Activated CD8-positive, alpha-beta T cell treated with anti-CD3 and anti-CD28 coated beads, Interleukin-2, amount 10 ng/mL, durations not matched to agents 7 days and 5 days (primary cell): ENCODE data around the gene PAXIP1. TPM values are rescaled to one million over a fixed set of nuclear protein-coding genes. Genes with fewer than 3 reads are reported as not detected.

Experiments used
- ATAC-seq: fragments of 150-1000 bp; cut with Tn5 transposase; one replicate; pipeline ENCODE4 v1.10.0; 2021; ENCODE audit warnings: moderate library complexity
- CTCF ChIA-PET: fragments of 350-600 bp; sonication (Branson Sonifier 250); formaldehyde crosslinking; loops from one replicate; lab custom pipeline; 2021; ENCODE audit warnings: antibody characterized with exemption; lab: Charles Lee
- POLR2A ChIA-PET: fragments of 350-600 bp; sonication (Branson Sonifier 250); formaldehyde crosslinking; loops from one replicate; lab custom pipeline; 2021; ENCODE audit warnings: antibody characterized with exemption; lab: Charles Lee
- DNase-seq: peaks from one replicate; pipeline ENCODE4 v3.0.0-alpha.2; 2020
- H3K27ac Mint-ChIP-seq: one replicate; pipeline ENCODE4 v1.8.0; 2021; ENCODE audit warnings: mild to moderate bottlenecking, mixed read lengths
- H3K27me3 Mint-ChIP-seq: one replicate; pipeline ENCODE4 v1.8.0; 2021; ENCODE audit warnings: low read depth, mixed read lengths
- H3K36me3 Mint-ChIP-seq: one replicate; pipeline ENCODE4 v1.8.0; 2021; ENCODE audit warnings: low read depth, mixed read lengths
- H3K4me1 Mint-ChIP-seq: one replicate; pipeline ENCODE4 v1.8.0; 2021; ENCODE audit warnings: low read depth, mixed read lengths
- H3K4me3 Mint-ChIP-seq: one replicate; pipeline ENCODE4 v1.8.0; 2021; ENCODE audit warnings: mild to moderate bottlenecking, mixed read lengths
- H3K9me3 Mint-ChIP-seq: one replicate; pipeline ENCODE4 v1.8.0; 2022; ENCODE audit warnings: mixed read lengths; ENCODE audit not compliant: insufficient read depth
- total RNA-seq, 2 experiments: library from RNA; stranded (reverse); gene quantifications; one replicate each; pipeline ENCODE4 v1.2.3, GENCODE V29; 2021

The PAXIP1 gene
- total RNA-seq, 2 experiments from 2014 or later = 33.2 to 34.5 TPM

DNA sequence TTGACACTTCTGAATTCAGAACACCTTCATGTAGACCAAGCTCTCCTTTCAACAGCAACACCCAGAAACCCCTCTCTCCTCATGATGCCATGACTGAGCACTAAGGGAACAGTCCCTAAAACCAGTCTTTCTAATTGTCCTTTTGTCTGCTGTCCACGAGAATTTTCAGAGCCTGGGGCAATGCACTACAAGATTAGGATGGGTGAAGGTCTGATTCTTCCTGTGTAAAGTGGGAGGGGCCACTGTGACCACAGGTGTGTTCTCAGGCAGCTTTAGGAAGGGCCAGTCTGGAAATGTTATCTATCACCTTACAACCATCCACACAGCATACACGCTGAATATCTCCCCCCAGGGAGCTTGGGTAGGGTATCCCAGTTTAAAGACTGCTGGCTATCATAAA lies 7.9 kb downstream of the PAXIP1 start:
- H3K36me3 Mint-ChIP-seq = peaks cover 55% of the 10 kb centered on the region
- DNase-seq (no peak), ATAC-seq (no peak)
- ChIA-PET CTCF (interaction anchor here (1.3 to 1.4 kb wide), 2 partner anchors 8 to 42 kb away, joined by 3 to 4 read pairs; partner anchors contain the start of gene PAXIP1), POLR2A (no interaction called here)
- no peak overlapping the region for H3K4me3 Mint-ChIP-seq
- H3K9me3 Mint-ChIP-seq = no peaks in the 10 kb centered on the region
- H3K4me1 Mint-ChIP-seq = peaks cover 8% of the 10 kb centered on the region
- H3K27ac Mint-ChIP-seq = no peak overlapping the region
- H3K27me3 Mint-ChIP-seq = no peaks in the 10 kb centered on the region

DNA sequence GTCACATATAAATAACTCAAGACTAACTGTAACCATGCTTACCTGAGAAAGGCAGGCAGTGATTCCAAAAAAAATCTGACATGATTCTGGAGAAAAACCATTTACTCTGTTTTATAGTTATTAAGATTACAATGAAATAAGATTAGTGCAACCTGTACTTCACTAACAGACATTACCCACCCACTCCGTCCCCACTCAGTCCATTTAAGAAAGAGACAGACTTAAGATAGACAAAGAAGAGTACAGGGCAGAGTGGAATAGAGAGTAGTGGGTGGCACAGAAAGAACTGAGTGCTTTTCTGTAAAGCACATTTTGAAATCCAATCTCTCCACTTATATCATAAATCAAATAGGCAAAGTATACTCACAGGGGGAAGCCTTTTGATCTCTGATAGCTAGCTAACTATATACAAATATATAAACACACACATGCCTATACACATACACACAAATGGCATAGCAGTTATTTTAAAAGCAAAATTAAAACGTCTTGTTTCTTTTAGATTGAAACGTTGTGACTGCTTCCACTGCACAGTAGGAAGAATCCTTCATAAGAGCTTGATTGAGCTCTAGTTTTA lies 11.9 kb downstream of the PAXIP1 start:
- H3K9me3 Mint-ChIP-seq = no peaks in the 10 kb centered on the region
- peaks cover 57% of the 10 kb centered on the region for H3K36me3 Mint-ChIP-seq
- H3K4me1 Mint-ChIP-seq = peaks cover 8% of the 10 kb centered on the region
- ChIA-PET POLR2A (no interaction called here), CTCF (interaction anchor here (1.2 to 1.9 kb wide), 4 partner anchors 11 to 64 kb away, joined by 3 to 5 read pairs (median 4); partner anchors contain the start of gene PAXIP1)
- H3K27me3 Mint-ChIP-seq = no peaks in the 10 kb centered on the region
- DNase-seq (no peak), ATAC-seq (no peak)
- H3K4me3 Mint-ChIP-seq = no peak overlapping the region
- H3K27ac Mint-ChIP-seq = no peak overlapping the region

DNA sequence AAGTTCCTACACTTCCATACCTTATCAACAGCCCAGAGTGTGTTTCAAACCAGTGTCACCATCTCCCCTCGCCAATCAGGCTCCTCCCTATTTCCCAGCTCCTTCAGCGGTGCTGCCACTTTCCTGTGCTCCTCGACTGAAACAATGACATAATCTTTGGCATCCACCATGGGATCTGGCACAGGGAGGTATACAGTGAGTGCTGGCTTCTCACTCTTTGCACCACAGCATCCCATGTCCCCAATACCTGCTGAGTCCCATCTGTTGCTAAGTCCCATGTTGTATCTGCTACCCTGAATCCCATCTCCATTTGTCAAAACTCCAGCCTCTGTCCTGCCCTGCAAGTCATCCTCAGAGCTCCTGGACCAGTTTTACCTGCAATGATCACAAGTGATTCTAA lies 15.4 kb downstream of the PAXIP1 start:
- Mint-ChIP-seq H3K27ac (no peak overlapping the region), H3K36me3 (peaks cover 42% of the 10 kb centered on the region), H3K4me1 (no peaks in the 10 kb centered on the region), H3K9me3 (no peaks in the 10 kb centered on the region), H3K27me3 (no peaks in the 10 kb centered on the region), H3K4me3 (no peak overlapping the region)
- ChIA-PET CTCF (no interaction called here), POLR2A (no interaction called here)
- ATAC-seq (no peak), DNase-seq (no peak)

DNA sequence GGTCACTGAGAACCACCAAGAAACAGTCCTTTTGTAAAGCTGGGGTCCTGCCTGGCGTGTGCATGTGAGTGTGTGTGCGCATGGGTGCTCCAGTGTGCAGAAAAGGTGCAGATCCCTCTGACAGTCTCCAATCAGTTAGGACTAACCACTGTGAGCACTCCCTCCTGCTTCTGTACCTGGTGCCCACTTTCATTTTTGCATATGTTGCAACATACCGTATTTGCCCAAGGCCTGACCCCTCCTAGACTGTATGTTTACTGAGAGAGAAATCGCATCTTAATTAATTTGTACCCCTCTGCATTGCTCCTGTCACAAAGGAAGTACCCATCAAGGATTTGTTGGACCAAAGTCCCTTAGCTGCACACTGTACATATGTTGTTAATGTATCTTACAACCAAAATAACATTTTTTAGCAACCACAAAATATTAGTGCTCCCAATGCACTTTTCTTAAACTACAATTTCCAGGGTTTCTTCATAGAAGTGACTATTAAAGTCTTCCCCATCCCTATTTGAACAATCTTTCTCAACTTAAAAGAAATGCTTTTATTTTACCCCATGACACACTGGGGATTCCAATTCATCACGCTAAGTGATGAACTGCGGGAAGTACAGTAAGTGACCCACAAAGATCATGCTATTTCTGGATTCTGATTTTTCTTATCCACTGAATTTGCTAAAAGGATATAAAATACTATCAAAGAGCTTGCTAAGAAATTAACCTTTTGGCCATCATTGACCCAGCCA lies 16.6 kb downstream of the PAXIP1 start:
- CTCF ChIA-PET = no interaction called here
- DNase-seq (no peak), ATAC-seq (no peak)
- Mint-ChIP-seq H3K4me3 (no peak overlapping the region), H3K36me3 (peaks cover 34% of the 10 kb centered on the region), H3K9me3 (no peaks in the 10 kb centered on the region), H3K27me3 (no peaks in the 10 kb centered on the region), H3K27ac (no peak overlapping the region), H3K4me1 (no peaks in the 10 kb centered on the region)
- POLR2A ChIA-PET = no interaction called here

DNA sequence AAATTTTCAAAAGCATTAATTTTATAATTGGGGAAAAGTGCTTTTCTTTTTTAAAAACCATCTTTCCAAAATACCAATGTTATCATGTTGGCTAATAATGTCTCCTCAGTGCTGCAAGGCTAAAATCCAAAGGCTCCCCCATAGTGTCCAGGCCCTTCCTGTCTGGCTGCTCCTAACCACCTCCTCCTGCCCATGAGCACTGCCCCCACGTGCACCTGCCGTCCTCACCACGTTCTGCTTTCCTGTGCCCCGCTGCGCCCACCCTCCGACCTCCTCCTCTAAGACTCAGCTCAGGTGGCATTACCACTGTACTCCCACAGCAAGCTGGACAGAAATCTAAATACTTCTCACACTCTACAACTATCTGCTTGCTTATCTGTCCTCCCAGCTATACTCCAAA lies 17.7 kb downstream of the PAXIP1 start:
- no peak for DNase-seq
- Mint-ChIP-seq H3K27ac (no peak overlapping the region), H3K27me3 (no peaks in the 10 kb centered on the region), H3K36me3 (peaks cover 35% of the 10 kb centered on the region), H3K9me3 (no peaks in the 10 kb centered on the region), H3K4me1 (no peaks in the 10 kb centered on the region), H3K4me3 (no peak overlapping the region)
- ATAC-seq = no peak
- CTCF ChIA-PET = interaction anchor here (1.3 kb wide), 1 partner anchor 32 kb away, joined by 3 read pairs; no protein-coding TSS in a partner anchor
- POLR2A ChIA-PET = no interaction called here

DNA sequence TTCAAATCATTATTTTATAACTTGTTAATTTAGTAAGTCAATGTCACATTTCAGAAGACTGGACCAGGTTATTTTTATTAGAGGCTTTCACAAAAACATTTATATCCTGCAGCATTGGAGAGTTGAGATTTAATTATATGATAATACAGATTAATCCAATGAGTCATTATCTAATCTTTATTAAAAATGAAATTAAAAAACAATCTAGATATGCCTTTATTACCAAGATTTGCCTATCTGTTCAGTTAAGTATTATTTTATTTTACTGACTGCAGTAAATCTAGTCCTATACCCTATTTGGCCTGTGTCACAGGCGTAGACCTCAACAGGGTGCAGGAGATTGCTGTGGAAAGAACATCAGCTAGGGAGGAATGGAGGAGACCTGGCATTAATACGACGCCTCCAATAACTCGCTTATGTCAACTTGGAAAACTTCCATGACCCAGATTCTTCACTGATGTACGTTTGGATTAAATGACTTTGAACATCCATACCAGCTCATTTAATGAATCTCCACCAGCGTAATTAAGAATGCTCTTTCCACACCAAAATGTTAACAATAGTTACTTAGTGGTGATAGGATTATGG lies 18.2 kb downstream of the PAXIP1 start:
- no peak for ATAC-seq
- no peak for DNase-seq
- Mint-ChIP-seq H3K9me3 (no peaks in the 10 kb centered on the region), H3K4me1 (no peaks in the 10 kb centered on the region), H3K4me3 (no peak overlapping the region), H3K27me3 (no peaks in the 10 kb centered on the region), H3K27ac (no peak overlapping the region), H3K36me3 (peaks cover 36% of the 10 kb centered on the region)
- ChIA-PET POLR2A (no interaction called here), CTCF (interaction anchor here (1.3 kb wide), 1 partner anchor 32 kb away, joined by 3 read pairs; no protein-coding TSS in a partner anchor)

DNA sequence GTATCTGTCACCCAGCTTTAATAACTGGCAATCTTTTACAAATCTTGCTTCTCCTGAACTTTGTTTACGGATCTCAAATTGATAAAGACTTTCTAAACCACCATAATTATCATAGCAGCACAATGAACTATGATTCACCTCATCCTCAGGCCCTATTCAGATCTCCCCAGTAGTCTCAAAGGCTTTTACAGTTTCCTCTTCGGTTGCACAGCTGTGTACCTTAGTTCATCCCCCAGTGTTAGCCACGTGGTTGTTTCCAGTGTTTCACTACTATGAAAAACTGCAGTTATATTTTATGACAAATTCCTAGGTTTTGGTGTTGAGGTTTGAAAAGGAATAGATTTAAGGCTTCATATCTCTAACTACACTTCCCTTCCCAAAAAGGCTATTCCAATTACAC lies 24.9 kb downstream of the PAXIP1 start:
- Mint-ChIP-seq H3K4me3 (no peak overlapping the region), H3K4me1 (peaks cover 25% of the 10 kb centered on the region), H3K9me3 (no peaks in the 10 kb centered on the region), H3K36me3 (peaks cover 52% of the 10 kb centered on the region), H3K27ac (no peak overlapping the region), H3K27me3 (no peaks in the 10 kb centered on the region)
- POLR2A ChIA-PET = no interaction called here
- ATAC-seq (no peak), DNase-seq (no peak)
- CTCF ChIA-PET = interaction anchor here (1.1 to 2.9 kb wide), 4 partner anchors 16 to 367 kb away, joined by 3 to 10 read pairs (median 6); no protein-coding TSS in a partner anchor

DNA sequence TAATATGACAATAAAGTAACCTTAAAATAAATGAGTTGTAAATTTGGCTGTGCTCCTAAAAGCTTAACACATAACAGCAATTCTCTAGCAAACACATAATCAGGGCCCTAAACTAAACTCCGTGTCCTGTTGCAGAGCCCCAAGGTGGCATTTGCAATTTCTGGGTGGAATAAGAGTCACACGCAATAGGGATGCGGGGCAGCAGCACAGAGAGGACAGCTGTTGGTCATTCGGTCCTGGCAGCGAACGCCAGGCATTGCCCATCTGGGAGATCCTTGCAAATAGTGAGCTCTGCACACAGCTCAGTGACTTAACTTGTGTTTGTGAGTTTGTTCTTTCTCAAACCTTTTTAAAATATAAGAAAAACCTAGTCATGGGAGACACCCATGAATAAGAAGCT lies 25.7 kb downstream of the PAXIP1 start:
- POLR2A ChIA-PET = no interaction called here
- H3K36me3 Mint-ChIP-seq = peaks cover 57% of the 10 kb centered on the region
- no peak for ATAC-seq
- peaks cover 30% of the 10 kb centered on the region for H3K4me1 Mint-ChIP-seq
- H3K27ac Mint-ChIP-seq = peak overlapping the region; percentile 21
- H3K4me3 Mint-ChIP-seq = no peak overlapping the region
- no peak for DNase-seq
- CTCF ChIA-PET = interaction anchor here (1.1 to 2.9 kb wide), 4 partner anchors 24 to 368 kb away, joined by 3 to 10 read pairs (median 8); no protein-coding TSS in a partner anchor
- no peaks in the 10 kb centered on the region for H3K27me3 Mint-ChIP-seq
- no peaks in the 10 kb centered on the region for H3K9me3 Mint-ChIP-seq

DNA sequence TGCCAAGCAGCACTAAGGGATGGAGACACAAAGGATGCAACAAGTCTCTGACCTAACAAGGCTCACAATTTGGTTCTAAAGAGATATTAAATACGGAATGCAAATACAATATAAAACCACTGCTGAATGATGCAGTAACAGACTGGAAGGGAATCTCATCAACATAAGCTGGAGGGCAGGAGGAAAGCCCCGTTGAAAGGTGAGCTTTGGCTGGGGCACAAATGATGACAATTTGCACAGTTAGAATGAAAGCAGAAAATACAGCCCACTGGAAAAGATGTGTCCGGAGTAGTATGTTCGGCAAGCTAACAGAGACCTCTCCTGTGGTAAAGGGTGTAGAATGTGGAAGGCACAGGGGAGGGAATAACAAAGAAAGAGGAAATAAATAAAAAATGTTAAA lies 26.1 kb downstream of the PAXIP1 start:
- Mint-ChIP-seq H3K4me1 (peaks cover 30% of the 10 kb centered on the region), H3K9me3 (no peaks in the 10 kb centered on the region), H3K4me3 (no peak overlapping the region), H3K27ac (no peak overlapping the region), H3K27me3 (no peaks in the 10 kb centered on the region), H3K36me3 (peaks cover 58% of the 10 kb centered on the region)
- DNase-seq = no peak
- CTCF ChIA-PET = interaction anchor here (1.1 to 2.9 kb wide), 4 partner anchors 24 to 368 kb away, joined by 3 to 10 read pairs (median 8); no protein-coding TSS in a partner anchor
- POLR2A ChIA-PET = no interaction called here
- no peak for ATAC-seq

DNA sequence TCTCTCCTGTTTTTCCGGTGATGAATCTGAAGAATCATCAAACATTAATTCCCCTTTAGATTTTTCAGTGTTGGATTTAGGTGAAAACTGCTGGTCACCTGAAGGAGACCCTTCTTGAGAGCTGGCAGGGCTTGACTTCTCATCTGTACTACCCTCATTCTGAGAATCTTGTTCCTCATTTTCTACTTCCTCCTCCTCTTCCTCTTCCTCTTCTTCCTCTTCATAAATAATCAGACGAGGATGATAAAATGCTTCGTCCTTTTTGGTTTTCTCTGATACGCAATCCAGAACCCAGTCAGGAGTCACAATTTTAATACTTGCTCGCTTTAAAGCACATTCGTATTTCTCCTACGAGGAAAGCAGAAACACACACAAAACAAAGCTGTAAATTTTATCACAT lies 26.9 kb downstream of the PAXIP1 start:
- Mint-ChIP-seq H3K27ac (peak overlapping the region; percentile 46), H3K36me3 (peaks cover 63% of the 10 kb centered on the region), H3K4me1 (peaks cover 31% of the 10 kb centered on the region), H3K4me3 (no peak overlapping the region), H3K9me3 (no peaks in the 10 kb centered on the region), H3K27me3 (no peaks in the 10 kb centered on the region)
- CTCF ChIA-PET = interaction anchor here (1.4 to 2.9 kb wide), 2 partner anchors 23 to 62 kb away, joined by 8 to 10 read pairs; no protein-coding TSS in a partner anchor
- POLR2A ChIA-PET = no interaction called here
- ATAC-seq (no peak), DNase-seq (no peak)

DNA sequence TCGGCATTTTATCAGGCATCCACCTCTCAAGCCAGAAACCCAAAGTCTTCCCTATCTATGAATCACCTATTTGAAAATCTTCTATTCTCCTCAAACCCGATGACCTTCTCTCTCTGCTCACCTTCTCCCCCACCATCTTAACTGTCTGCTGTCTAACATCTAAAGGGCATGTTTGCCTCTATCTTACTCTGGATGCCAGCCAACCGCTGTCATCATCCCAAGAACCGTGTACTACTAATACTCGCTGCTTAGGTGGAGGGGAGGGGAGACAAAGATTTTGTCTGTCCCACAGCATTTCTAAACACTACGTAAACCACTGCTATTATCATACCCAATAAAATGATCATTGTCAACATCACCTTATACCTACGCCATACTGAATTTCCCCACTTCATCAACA lies 29.5 kb downstream of the PAXIP1 start:
- POLR2A ChIA-PET = interaction anchor here (1.1 kb wide), 1 partner anchor 24 kb away, joined by 4 read pairs; no protein-coding TSS in a partner anchor
- ATAC-seq (no peak), DNase-seq (no peak)
- Mint-ChIP-seq H3K27me3 (no peaks in the 10 kb centered on the region), H3K4me1 (peaks cover 49% of the 10 kb centered on the region), H3K36me3 (peaks cover 67% of the 10 kb centered on the region), H3K9me3 (no peaks in the 10 kb centered on the region), H3K27ac (no peak overlapping the region), H3K4me3 (no peak overlapping the region)
- CTCF ChIA-PET = interaction anchor here (1.2 kb wide), 1 partner anchor 46 kb away, joined by 4 read pairs; no protein-coding TSS in a partner anchor
